Activated naive CD4-positive, alpha-beta T cell treated with anti-CD3 and anti-CD28 coated beads for 36 hours (primary cell): ENCODE measurements around the gene KCTD21. TPM values are rescaled to one million over a fixed set of nuclear protein-coding genes. Genes with fewer than 3 reads are reported as not detected.

Source experiments
- CTCF ChIA-PET: fragments of 350-600 bp; sonication (Branson Sonifier 250); formaldehyde crosslinking; loops from one replicate; lab custom pipeline; 2021; ENCODE audit warnings: antibody characterized with exemption; lab: Charles Lee
- DNase-seq: peaks from one replicate; pipeline ENCODE4 v3.0.0-alpha.2; 2020
- H3K27ac Mint-ChIP-seq: one replicate; pipeline ENCODE4 v1.8.0; 2021; ENCODE audit warnings: mild to moderate bottlenecking, mixed read lengths
- H3K27me3 Mint-ChIP-seq: one replicate; pipeline ENCODE4 v1.8.0; 2021; ENCODE audit warnings: low read depth, mixed read lengths
- H3K36me3 Mint-ChIP-seq: one replicate; pipeline ENCODE4 v1.8.0; 2021; ENCODE audit warnings: low read depth, mixed read lengths
- H3K4me1 Mint-ChIP-seq: one replicate; pipeline ENCODE4 v1.8.0; 2021; ENCODE audit warnings: low read depth, mixed read lengths
- H3K4me3 Mint-ChIP-seq: one replicate; pipeline ENCODE4 v1.8.0; 2021; ENCODE audit warnings: mild to moderate bottlenecking, moderate library complexity, mixed read lengths
- H3K9me3 Mint-ChIP-seq: one replicate; pipeline ENCODE4 v1.8.0; 2021; ENCODE audit warnings: mixed read lengths
- intact Hi-C: fragments of 100-400 bp; cut with micrococcal nuclease; formaldehyde crosslinking; loops from one replicate; pipeline ENCODE4 v1.15.1; 2023
- total RNA-seq, 2 experiments: library from RNA; stranded (reverse); gene quantifications; one replicate each; pipeline ENCODE4 v1.2.3, GENCODE V29; 2021

KCTD21 gene
- total RNA-seq, 2 experiments from 2014 or later, result 8.6 to 10.1 TPM

DNA sequence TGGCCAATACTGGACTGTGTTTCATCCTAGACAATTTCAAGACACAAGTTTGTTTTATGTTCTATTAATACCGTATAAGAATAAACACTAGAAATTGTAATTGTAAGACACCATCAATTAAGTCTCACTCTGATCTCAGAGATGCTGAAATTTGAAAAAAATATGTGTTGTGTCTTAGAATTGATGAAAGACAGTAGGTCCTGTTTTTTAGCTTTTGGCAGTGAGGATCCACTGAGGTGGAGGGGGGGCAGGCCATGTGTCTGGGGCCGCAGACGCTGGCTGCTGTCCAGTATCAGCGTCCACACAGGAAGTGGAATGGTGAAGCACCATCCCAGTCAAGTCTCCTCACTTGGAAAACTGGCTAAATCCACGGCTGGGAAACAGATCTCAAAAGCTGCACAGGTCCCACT is 26.5 kb downstream of the KCTD21 start:
- CTCF ChIA-PET, result no interaction called here
- Mint-ChIP-seq H3K27ac (no peak overlapping the region), H3K27me3 (no peaks in the 10 kb centered on the region), H3K36me3 (no peaks in the 10 kb centered on the region), H3K4me3 (no peak overlapping the region), H3K4me1 (no peaks in the 10 kb centered on the region), H3K9me3 (no peaks in the 10 kb centered on the region)
- intact Hi-C loops, result no loop called here
- no peak for DNase-seq

DNA sequence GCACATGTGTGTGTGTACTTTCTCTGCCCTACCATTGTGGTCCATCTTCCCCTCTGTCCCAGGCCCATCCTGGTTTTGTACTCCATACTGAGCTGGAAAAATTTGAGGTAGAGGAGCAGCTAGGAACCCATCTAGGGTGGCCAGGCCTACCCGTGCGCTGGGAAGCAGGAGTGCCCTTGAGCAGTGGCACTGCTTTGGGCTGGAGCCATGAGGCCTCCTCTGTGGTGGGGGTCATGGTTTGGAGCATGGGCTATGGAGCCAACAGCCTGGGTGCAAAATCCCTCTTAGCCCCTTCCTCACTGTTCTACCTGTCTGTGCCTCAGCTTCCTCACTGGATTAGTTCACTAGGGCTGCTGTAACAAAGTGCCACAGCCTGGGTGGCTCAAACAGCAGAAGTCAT is 27.1 kb downstream of the KCTD21 start:
- intact Hi-C loops, result no loop called here
- Mint-ChIP-seq H3K4me3 (no peak overlapping the region), H3K9me3 (no peaks in the 10 kb centered on the region), H3K27ac (no peak overlapping the region), H3K4me1 (no peaks in the 10 kb centered on the region), H3K36me3 (no peaks in the 10 kb centered on the region), H3K27me3 (no peaks in the 10 kb centered on the region)
- CTCF ChIA-PET, result no interaction called here
- no peak for DNase-seq

DNA sequence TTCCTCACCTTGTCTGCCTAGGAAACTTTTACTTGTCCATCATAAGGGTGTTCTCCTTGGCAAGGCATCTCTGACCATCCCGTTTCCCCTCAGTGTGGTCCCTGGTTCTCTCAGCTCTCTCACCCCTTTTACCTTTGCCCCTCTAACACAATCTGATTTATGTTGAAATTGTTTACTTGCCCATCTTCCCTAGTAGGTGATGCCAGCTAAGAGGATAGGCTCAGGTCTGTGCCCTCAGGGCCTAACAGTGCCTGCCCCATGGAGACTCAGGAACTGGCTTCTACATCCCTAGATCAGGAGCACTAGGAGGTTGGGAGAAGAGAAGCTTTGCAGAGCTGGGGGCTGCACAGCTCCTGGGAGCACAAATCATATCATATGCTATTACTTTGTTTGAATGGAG is 27.9 kb downstream of the KCTD21 start:
- H3K36me3 Mint-ChIP-seq, result no peaks in the 10 kb centered on the region
- H3K9me3 Mint-ChIP-seq, result no peaks in the 10 kb centered on the region
- H3K4me1 Mint-ChIP-seq, result no peaks in the 10 kb centered on the region
- no peak for DNase-seq
- CTCF ChIA-PET, result no interaction called here
- no peak overlapping the region for H3K27ac Mint-ChIP-seq
- intact Hi-C loops, result no loop called here
- no peaks in the 10 kb centered on the region for H3K27me3 Mint-ChIP-seq
- H3K4me3 Mint-ChIP-seq, result no peak overlapping the region

GRCh38 chr11:78158987-78159652 is 29.3 kb downstream of the KCTD21 start:
- Mint-ChIP-seq H3K4me1 (no peaks in the 10 kb centered on the region), H3K27ac (no peak overlapping the region), H3K9me3 (no peaks in the 10 kb centered on the region), H3K4me3 (no peak overlapping the region), H3K27me3 (no peaks in the 10 kb centered on the region), H3K36me3 (no peaks in the 10 kb centered on the region)
- CTCF ChIA-PET, result no interaction called here
- no peak for DNase-seq
- intact Hi-C loops, result no loop called here

DNA sequence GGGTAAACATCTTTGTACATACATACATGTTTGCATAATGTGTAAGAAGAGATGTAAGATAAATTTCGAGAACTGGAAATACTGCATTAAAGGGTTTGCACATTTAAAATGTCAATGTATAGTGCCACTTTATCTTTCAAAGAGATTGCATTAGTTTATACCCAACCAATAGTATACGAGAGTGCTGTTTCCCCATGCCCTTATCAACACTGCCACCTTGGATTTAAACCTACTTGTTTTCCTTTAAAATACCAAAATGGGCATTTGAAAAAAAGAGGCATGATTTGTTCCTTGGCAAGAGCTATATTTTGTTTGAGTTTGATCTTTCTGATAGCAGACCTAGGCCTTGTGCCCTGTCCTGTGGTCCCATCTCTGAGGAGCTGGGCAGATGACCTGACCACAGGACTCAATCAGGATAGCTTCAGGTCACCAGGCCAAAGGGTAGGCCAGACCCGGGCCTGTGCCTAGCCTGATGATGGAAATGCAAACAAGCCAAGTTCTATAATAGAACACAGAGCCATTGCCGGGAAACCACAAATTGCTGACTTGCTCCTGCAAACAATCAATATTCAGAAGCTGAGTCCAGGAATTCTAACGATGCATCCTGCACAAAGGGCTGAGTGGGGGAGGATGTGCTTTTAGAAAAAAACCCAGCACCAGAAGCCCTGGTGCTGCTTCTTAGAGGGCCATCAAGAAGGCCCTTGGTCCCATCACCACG is 32.1 kb downstream of the KCTD21 start:
- Mint-ChIP-seq H3K4me1 (no peaks in the 10 kb centered on the region), H3K4me3 (no peak overlapping the region), H3K9me3 (no peaks in the 10 kb centered on the region), H3K27ac (no peak overlapping the region), H3K36me3 (no peaks in the 10 kb centered on the region), H3K27me3 (no peaks in the 10 kb centered on the region)
- CTCF ChIA-PET, result no interaction called here
- intact Hi-C loops, result no loop called here
- no peak for DNase-seq

- Mint-ChIP-seq H3K27me3 (no peaks in the 10 kb centered on the region), H3K27ac (no peak overlapping the region), H3K4me3 (no peak overlapping the region), H3K36me3 (no peaks in the 10 kb centered on the region), H3K9me3 (no peaks in the 10 kb centered on the region), H3K4me1 (no peaks in the 10 kb centered on the region)
- intact Hi-C loops, result no loop called here
- no peak for DNase-seq
- CTCF ChIA-PET, result no interaction called here
Observed at GRCh38 chr11:78151804-78152203, 36.6 kb downstream of the KCTD21 start.

DNA sequence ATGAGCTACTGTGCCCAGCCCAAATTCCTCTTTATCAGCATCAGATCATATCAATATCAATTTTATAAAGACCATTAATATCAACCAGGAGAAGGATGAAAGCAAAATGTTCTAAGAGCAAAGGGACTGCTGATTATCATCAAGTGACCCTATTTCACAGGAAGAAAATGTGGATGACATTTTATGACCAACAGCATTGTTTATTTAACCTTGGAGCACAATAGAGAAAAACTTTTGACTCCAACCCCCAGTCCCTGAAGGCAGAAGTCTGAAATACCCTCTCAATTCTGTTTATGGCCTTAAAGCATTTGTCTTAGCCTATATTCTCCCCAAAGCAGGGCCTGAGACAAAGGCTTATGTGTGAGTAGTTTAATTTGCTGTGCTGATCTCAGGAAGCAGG is 37.7 kb downstream of the KCTD21 start:
- intact Hi-C loops, result no loop called here
- Mint-ChIP-seq H3K4me3 (no peak overlapping the region), H3K27ac (no peak overlapping the region), H3K4me1 (no peaks in the 10 kb centered on the region), H3K9me3 (no peaks in the 10 kb centered on the region), H3K27me3 (no peaks in the 10 kb centered on the region), H3K36me3 (no peaks in the 10 kb centered on the region)
- CTCF ChIA-PET, result no interaction called here
- no peak for DNase-seq

DNA sequence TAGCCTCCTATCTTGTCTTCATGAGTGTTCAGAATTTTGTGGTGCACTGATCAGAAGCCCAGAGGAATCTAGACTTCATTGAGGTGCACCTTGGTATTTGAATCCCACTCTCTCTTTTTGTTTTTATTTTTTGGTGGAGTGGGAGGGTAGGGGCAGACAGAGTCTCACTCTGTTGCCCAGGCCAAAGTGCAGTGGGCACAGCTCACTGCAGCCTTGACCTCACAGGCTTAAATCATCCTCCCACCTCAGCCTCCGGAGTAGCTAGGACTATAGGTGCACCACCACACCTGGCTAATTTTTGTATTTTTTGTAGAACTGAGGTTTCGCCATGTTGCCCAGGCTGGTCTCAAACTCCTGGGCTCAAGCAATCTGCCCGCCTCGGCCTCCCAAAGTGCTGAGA is 38.1 kb downstream of the KCTD21 start:
- CTCF ChIA-PET, result interaction anchor here (0.9 to 1.3 kb wide), 2 partner anchors 9 to 104 kb away, joined by 3 to 8 read pairs; no protein-coding TSS in a partner anchor
- Mint-ChIP-seq H3K9me3 (no peaks in the 10 kb centered on the region), H3K27me3 (no peaks in the 10 kb centered on the region), H3K4me3 (no peak overlapping the region), H3K27ac (no peak overlapping the region), H3K4me1 (no peaks in the 10 kb centered on the region), H3K36me3 (no peaks in the 10 kb centered on the region)
- intact Hi-C loops, result no loop called here
- DNase-seq, result no peak

GRCh38 chr11:78149646-78150045 is 38.8 kb downstream of the KCTD21 start:
- Mint-ChIP-seq H3K9me3 (no peaks in the 10 kb centered on the region), H3K27ac (no peak overlapping the region), H3K27me3 (no peaks in the 10 kb centered on the region), H3K4me3 (no peak overlapping the region), H3K36me3 (no peaks in the 10 kb centered on the region), H3K4me1 (no peaks in the 10 kb centered on the region)
- intact Hi-C loops, result loop anchor here (1.0 kb wide), 2 partner anchors 71 to 415 kb away; no protein-coding TSS in a partner anchor
- CTCF ChIA-PET, result interaction anchor here (0.6 to 1.3 kb wide), 4 partner anchors 9 to 334 kb away, joined by 3 to 8 read pairs (median 3); no protein-coding TSS in a partner anchor
- peak; percentile 41 for DNase-seq

GRCh38 chr11:78147807-78148206 is 40.6 kb downstream of the KCTD21 start:
- no peak overlapping the region for H3K4me3 Mint-ChIP-seq
- H3K4me1 Mint-ChIP-seq, result no peaks in the 10 kb centered on the region
- H3K9me3 Mint-ChIP-seq, result no peaks in the 10 kb centered on the region
- H3K27ac Mint-ChIP-seq, result no peak overlapping the region
- intact Hi-C loops, result no loop called here
- DNase-seq, result no peak
- no peaks in the 10 kb centered on the region for H3K36me3 Mint-ChIP-seq
- no peaks in the 10 kb centered on the region for H3K27me3 Mint-ChIP-seq
- CTCF ChIA-PET, result interaction anchor here (0.6 kb wide), 1 partner anchor 9 kb away, joined by 3 read pairs; no protein-coding TSS in a partner anchor

- Mint-ChIP-seq H3K9me3 (no peaks in the 10 kb centered on the region), H3K27ac (no peak overlapping the region), H3K4me1 (peaks cover 6% of the 10 kb centered on the region), H3K27me3 (no peaks in the 10 kb centered on the region), H3K4me3 (no peak overlapping the region), H3K36me3 (peaks cover 1% of the 10 kb centered on the region)
- intact Hi-C loops, result no loop called here
- no peak for DNase-seq
- CTCF ChIA-PET, result interaction anchor here (0.7 kb wide), 1 partner anchor 43 kb away, joined by 4 read pairs; the partner anchor contains the start of gene KCTD21
Observed at GRCh38 chr11:78145511-78146025, 42.9 kb downstream of the KCTD21 start.

GRCh38 chr11:78140392-78141077 is 47.9 kb downstream of the KCTD21 start:
- H3K4me1 Mint-ChIP-seq, result peaks cover 32% of the 10 kb centered on the region
- peak; percentile 23 for DNase-seq
- H3K36me3 Mint-ChIP-seq, result peaks cover 29% of the 10 kb centered on the region
- H3K9me3 Mint-ChIP-seq, result no peaks in the 10 kb centered on the region
- no peak overlapping the region for H3K27ac Mint-ChIP-seq
- intact Hi-C loops, result no loop called here
- H3K4me3 Mint-ChIP-seq, result peak overlapping the region; percentile 65
- CTCF ChIA-PET, result interaction anchor here (0.6 to 1.7 kb wide), 4 partner anchors 9 to 424 kb away, joined by 3 to 8 read pairs (median 4); no protein-coding TSS in a partner anchor
- H3K27me3 Mint-ChIP-seq, result no peaks in the 10 kb centered on the region
